Nephron (organoid): ENCODE results near the gene PDE6H.

Experiments
- H3K27ac Mint-ChIP-seq, 3 experiments: 2 replicates each; pipeline ENCODE4 v1.8.0; 2020; ENCODE audit warnings: mixed read lengths in 3 of 3, mild to moderate bottlenecking in 2 of 3, moderate library complexity in 1 of 3
- H3K27me3 Mint-ChIP-seq: 2 replicates; pipeline ENCODE4 v1.8.0; 2021; ENCODE audit warnings: low read depth, mild to moderate bottlenecking, moderate library complexity, mixed read lengths
- H3K36me3 Mint-ChIP-seq: 2 replicates; pipeline ENCODE4 v1.8.0; 2020; ENCODE audit warnings: low read depth, mixed read lengths
- H3K4me1 Mint-ChIP-seq: 2 replicates; pipeline ENCODE4 v1.8.0; 2020; ENCODE audit warnings: mixed read lengths
- H3K4me3 Mint-ChIP-seq, 3 experiments: 2 replicates each; pipeline ENCODE4 v1.8.0; 2020; ENCODE audit warnings: mild to moderate bottlenecking in 3 of 3, mixed read lengths in 3 of 3, moderate library complexity in 2 of 3
- H3K9me3 Mint-ChIP-seq: 2 replicates; pipeline ENCODE4 v1.8.0; 2020; ENCODE audit warnings: mixed read lengths
- CTCF ChIP-seq, 3 experiments: fragments of 200-600 bp; sonication (generic); IDR thresholded peaks; one replicate each; pipeline ENCODE4 v1.5.0; 2021; ENCODE audit warnings: antibody characterized with exemption in 3 of 3; ENCODE audit not compliant: unreplicated experiment in 3 of 3

Gene PDE6H

GRCh38 chr12:14992673-14993072 lies 19.8 kb downstream of the PDE6H start:
- no peaks in the 10 kb centered on the region for H3K4me1 Mint-ChIP-seq
- H3K36me3 Mint-ChIP-seq, result no peaks in the 10 kb centered on the region
- H3K27ac Mint-ChIP-seq, result no peak overlapping the region
- H3K27me3 Mint-ChIP-seq, result no peaks in the 10 kb centered on the region
- H3K9me3 Mint-ChIP-seq, result peaks cover 20% of the 10 kb centered on the region
- TF ChIP-seq CTCF (IDR thresholded peaks at IDR 0.05; ENCODE audit: unreplicated experiment in 3 of 3), result no peak
- no peak overlapping the region for H3K4me3 Mint-ChIP-seq

- peaks cover 3% of the 10 kb centered on the region for H3K4me1 Mint-ChIP-seq
- H3K27me3 Mint-ChIP-seq, result no peaks in the 10 kb centered on the region
- H3K36me3 Mint-ChIP-seq, result no peaks in the 10 kb centered on the region
- no peak for TF ChIP-seq CTCF (IDR thresholded peaks at IDR 0.05; ENCODE audit: unreplicated experiment in 3 of 3)
- no peak overlapping the region for H3K4me3 Mint-ChIP-seq
- H3K9me3 Mint-ChIP-seq, result peaks cover 20% of the 10 kb centered on the region
- H3K27ac Mint-ChIP-seq, result no peak overlapping the region
These were observed 20.3 kb downstream of the PDE6H start for GRCh38 chr12:14993117-14993516.

- no peak for TF ChIP-seq CTCF (IDR thresholded peaks at IDR 0.05; ENCODE audit: unreplicated experiment in 3 of 3)
- peaks cover 9% of the 10 kb centered on the region for H3K4me1 Mint-ChIP-seq
- peak overlapping the region in 1 of 3 experiments; percentile 47 for H3K27ac Mint-ChIP-seq
- H3K9me3 Mint-ChIP-seq, result peaks cover 20% of the 10 kb centered on the region
- H3K4me3 Mint-ChIP-seq, result no peak overlapping the region
- H3K36me3 Mint-ChIP-seq, result no peaks in the 10 kb centered on the region
- no peaks in the 10 kb centered on the region for H3K27me3 Mint-ChIP-seq
These were observed 20.9 kb downstream of the PDE6H start for GRCh38 chr12:14993537-14994266.

- no peak for TF ChIP-seq CTCF (IDR thresholded peaks at IDR 0.05; ENCODE audit: unreplicated experiment in 3 of 3)
- Mint-ChIP-seq H3K36me3 (no peaks in the 10 kb centered on the region), H3K4me3 (no peak overlapping the region)
These were observed 21.8 kb downstream of the PDE6H start for GRCh38 chr12:14994610-14995009.

DNA sequence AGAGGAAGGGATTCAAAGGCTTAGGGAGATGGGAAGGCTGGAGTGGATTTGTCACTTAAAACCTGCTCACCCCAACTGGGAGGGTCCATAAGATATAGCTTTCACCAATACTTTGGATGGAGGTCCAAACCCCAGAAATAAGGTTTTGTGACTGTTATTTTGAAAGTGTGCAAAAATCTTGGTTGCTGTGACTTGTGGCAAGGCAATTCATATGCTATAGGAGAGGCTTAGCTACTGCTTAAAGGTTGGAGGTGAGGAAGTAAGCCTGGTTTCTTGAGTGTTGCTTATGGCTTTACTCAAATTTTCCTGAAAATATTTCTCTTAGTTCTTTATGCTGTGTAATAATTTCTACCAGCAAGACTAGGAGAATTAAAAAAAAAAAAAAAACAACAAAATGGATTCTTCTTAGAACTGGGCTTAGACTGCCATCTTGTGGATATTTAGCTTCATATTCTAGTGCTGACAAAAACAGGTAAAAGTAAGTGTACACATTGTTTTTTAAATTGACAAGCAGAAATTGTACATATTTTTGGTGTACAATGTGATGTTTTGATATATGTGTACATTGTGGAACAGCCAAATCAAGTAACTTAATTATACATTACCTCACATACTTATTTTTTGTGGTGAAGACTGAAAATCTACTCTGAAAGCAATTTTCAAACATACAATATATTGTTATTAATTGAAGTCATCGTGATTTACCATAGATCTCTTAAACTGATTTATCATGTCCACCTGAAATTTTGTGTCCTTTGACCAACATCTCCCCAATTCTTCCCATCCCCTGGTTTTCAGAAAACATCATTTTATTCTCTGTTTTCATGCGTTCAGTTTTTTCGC lies 23.0 kb downstream of the PDE6H start:
- Mint-ChIP-seq H3K27ac (peak overlapping the region; percentile 37 to 82 (median 66)), H3K9me3 (peaks cover 6% of the 10 kb centered on the region), H3K36me3 (no peaks in the 10 kb centered on the region)

More at GRCh38 chr12:14994610-14995009, 21.8 kb downstream of the PDE6H start:
- no peaks in the 10 kb centered on the region for H3K27me3 Mint-ChIP-seq
- peaks cover 18% of the 10 kb centered on the region for H3K4me1 Mint-ChIP-seq
- peak overlapping the region in 1 of 3 experiments; percentile 47 for H3K27ac Mint-ChIP-seq
- peaks cover 15% of the 10 kb centered on the region for H3K9me3 Mint-ChIP-seq

More for the DNA sequence above, 23.0 kb downstream of the PDE6H start:
- no peaks in the 10 kb centered on the region for H3K27me3 Mint-ChIP-seq
- TF ChIP-seq CTCF (IDR thresholded peaks at IDR 0.05; ENCODE audit: unreplicated experiment in 3 of 3), result peak; percentile 59 to 81 (median 68)
- peaks cover 30% of the 10 kb centered on the region for H3K4me1 Mint-ChIP-seq
- no peak overlapping the region for H3K4me3 Mint-ChIP-seq
